H1 (cell line): Measurements from ENCODE around the gene B9D2. TPM values are rescaled to one million over a fixed set of nuclear protein-coding genes. Genes with fewer than 3 reads are reported as not detected.
A peak's percentile ranks its signal among the peaks of the same experiment; 100 is the strongest.

Source experiments
- BCL11A ChIP-seq, 2 experiments: IDR thresholded peaks; one replicate each; pipeline ENCODE4 v1.6.1; 2011; ENCODE audit warnings: low read depth in 2 of 2, low read length in 2 of 2, mild to moderate bottlenecking in 2 of 2
- CBX5 ChIP-seq: fragments of 300-800, 300-1000 bp; sonication (generic); IDR thresholded peaks from 2 replicates; pipeline ENCODE4 v1.7.1; 2016; ENCODE audit warnings: antibody characterized with exemption, low read length, low read depth
- CTBP2 ChIP-seq: IDR thresholded peaks from 2 replicates; pipeline ENCODE4 v1.7.0; 2011; ENCODE audit warnings: borderline replicate concordance, mild to moderate bottlenecking, moderate library complexity, mixed read lengths, low read length; ENCODE audit not compliant: insufficient read depth, insufficient read length
- EGR1 ChIP-seq: IDR thresholded peaks from 2 replicates; pipeline ENCODE4 v1.6.1; 2011; ENCODE audit warnings: low read depth, low read length, borderline replicate concordance
- FOSL1 ChIP-seq: IDR thresholded peaks from 2 replicates; pipeline ENCODE4 v1.6.1; 2011; ENCODE audit warnings: mild to moderate bottlenecking, low read depth, low read length, moderate library complexity; ENCODE audit not compliant: insufficient read depth
- KDM5A ChIP-seq: fragments of 200-600 bp; IDR thresholded peaks from 2 replicates; pipeline ENCODE4 v1.7.1; 2012; ENCODE audit warnings: mild to moderate bottlenecking, low read length, inconsistent platforms, mixed read lengths
- PHF8 ChIP-seq: fragments of 200-600 bp; sonication (generic); conservative IDR thresholded peaks from 2 replicates; pipeline ENCODE4 v1.7.1; 2012; ENCODE audit warnings: low read depth, mild to moderate bottlenecking, inconsistent platforms, low read length, moderate library complexity
- SIN3A ChIP-seq, 2 experiments: IDR thresholded peaks in 1 of 2; conservative IDR thresholded peaks in 1 of 2; 2 replicates each; pipeline ENCODE4 v1.6.1; 2011 to 2012; ENCODE audit warnings: low read length in 2 of 2, improper control_type of control experiment in 1 of 2, low read depth in 1 of 2, mild to moderate bottlenecking in 1 of 2
- SIX5 ChIP-seq: IDR thresholded peaks from 2 replicates; pipeline ENCODE4 v1.6.1; 2011; ENCODE audit warnings: mild to moderate bottlenecking, low read depth, low read length
- SRF ChIP-seq: IDR thresholded peaks from 2 replicates; pipeline ENCODE4 v1.6.1; 2011; ENCODE audit warnings: mild to moderate bottlenecking, low read depth, low read length, moderate library complexity
- YY1 ChIP-seq: IDR thresholded peaks from 2 replicates; pipeline ENCODE4 v1.6.1; 2011; ENCODE audit warnings: low read depth, mild to moderate bottlenecking, low read length
- polyA plus RNA-seq, 7 experiments: library from polyadenylated mRNA; depleted of rRNA in 3 of 7; stranded (reverse) in 5 of 7; unstranded in 2 of 7; fragments of >200 nt in 5 of 7; fragments of 200-250 nt in 2 of 7; gene quantifications; 1 replicate in 5 of 7; 2 replicates in 1 of 7; 4 replicates in 1 of 7; pipeline versions ENCODE4 v1.2.1 to v1.2.3, GENCODE V29; 2011 to 2013; ENCODE audit warnings: missing spikeins in 2 of 7, mixed read lengths in 2 of 7
- total RNA-seq: library from RNA; stranded (reverse); fragmentation: NEBNext Ultra II Directional; extraction: Animal tissue kit (Norgen Biotek cat#: 25700); gene quantifications from 2 replicates; pipeline ENCODE4 v1.2.1, GENCODE V29; 2021
- TF ChIP-seq, protein P1 (sequence below): IDR thresholded peaks from 2 replicates; pipeline ENCODE4 v1.6.1; 2012; ENCODE audit warnings: inconsistent platforms

B9D2 gene
- total and polyA plus RNA-seq, 2 of the 8 experiments (the other 6 are each of a cell fraction or from before 2014, with no cell fraction given) = 4.9 to 6.3 TPM

DNA sequence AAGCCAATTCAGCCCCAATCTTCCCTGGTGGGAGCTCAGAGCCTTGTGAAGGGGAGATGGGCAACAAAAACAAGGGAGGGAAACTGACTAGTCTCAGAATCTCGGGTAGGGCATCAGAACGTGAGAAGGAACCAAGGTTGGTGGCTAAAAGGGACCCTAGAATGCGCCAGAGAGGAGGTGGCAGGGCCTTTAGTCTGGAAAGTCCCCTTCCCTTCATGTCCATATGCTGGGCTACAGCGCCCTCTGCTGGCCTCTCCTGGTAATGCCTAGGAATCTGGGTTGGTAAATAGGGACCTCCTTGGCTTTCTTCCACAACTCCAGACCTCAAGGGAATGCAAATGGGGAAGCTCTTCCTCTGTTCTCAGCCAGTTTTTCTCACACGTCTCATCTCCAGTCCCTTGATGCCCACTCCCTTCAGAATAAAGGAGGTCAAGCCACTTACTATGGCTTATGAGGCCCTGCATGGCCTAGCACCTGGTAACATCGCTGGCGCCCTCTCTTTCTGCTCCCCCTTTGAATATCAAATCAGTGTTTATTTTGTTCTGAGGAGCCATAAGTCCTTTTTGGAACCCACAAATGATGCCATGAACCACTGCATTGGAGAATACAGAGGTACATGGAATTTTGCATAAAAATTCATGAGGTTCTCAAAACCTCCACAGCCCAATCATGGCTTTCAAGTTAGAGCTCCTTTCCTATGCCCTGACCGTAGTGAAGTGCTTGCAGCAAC, 55.3 kb downstream of the B9D2 start (continued):
- TF ChIP-seq CBX5 (no peak), KDM5A (no peak), YY1 (no peak), CTBP2 (no peak), FOSL1 (no peak), SIN3A (conservative IDR thresholded peaks at IDR 0.05 in 1 of 2, IDR thresholded peaks at IDR 0.05 in 1 of 2; ENCODE audit: low read depth in 1 of 2, low read length in 2 of 2) (0 out of 4 replicates have a peak, but pooled peaks have one; percentile 20 to 69), PHF8 (no peak), SRF (no peak), BCL11A (IDR thresholded peaks at IDR 0.05; ENCODE audit: low read depth in 2 of 2, low read length in 2 of 2) (no peak), EGR1 (no peak), SIX5 (no peak)
- TF ChIP-seq, protein P1, sequence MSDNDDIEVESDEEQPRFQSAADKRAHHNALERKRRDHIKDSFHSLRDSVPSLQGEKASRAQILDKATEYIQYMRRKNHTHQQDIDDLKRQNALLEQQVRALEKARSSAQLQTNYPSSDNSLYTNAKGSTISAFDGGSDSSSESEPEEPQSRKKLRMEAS = 0 out of 2 replicates have a peak, but pooled peaks have one; percentile 18
